GM12878 (cell line): ENCODE measurements around the gene ASPHD1. TPM values are rescaled to one million over a fixed set of nuclear protein-coding genes. Genes with fewer than 3 reads are reported as not detected.

Experiments
- CHD4 ChIP-seq: fragments of 200-600 bp; sonication (generic); IDR thresholded peaks from 2 replicates; pipeline ENCODE4 v1.6.1; 2016; ENCODE audit warnings: mild to moderate bottlenecking
- CREM ChIP-seq: IDR thresholded peaks from 2 replicates; pipeline ENCODE4 v1.6.1; 2014; ENCODE audit warnings: antibody characterized with exemption, low read depth
- CUX1 ChIP-seq: IDR thresholded peaks from 2 replicates; pipeline ENCODE4 v1.6.1; 2012; ENCODE audit warnings: improper control_type of control experiment, low read depth, low read length; ENCODE audit not compliant: insufficient replicate concordance
- E2F4 ChIP-seq: IDR thresholded peaks from 2 replicates; pipeline ENCODE4 v1.6.1; 2012; ENCODE audit warnings: low read depth, low read length, improper control_type of control experiment
- GABPA ChIP-seq: IDR thresholded peaks from 2 replicates; pipeline ENCODE4 v1.6.1; 2014; ENCODE audit warnings: antibody characterized with exemption, low read depth, mild to moderate bottlenecking, inconsistent platforms
- NFIC ChIP-seq: IDR thresholded peaks from 2 replicates; pipeline ENCODE4 v1.6.1; 2012; ENCODE audit warnings: low read depth, mild to moderate bottlenecking, inconsistent platforms, low read length, moderate library complexity
- REST ChIP-seq: IDR thresholded peaks from 2 replicates; pipeline ENCODE4 v1.6.1; 2012; ENCODE audit warnings: mild to moderate bottlenecking, low read depth, low read length
- SKIL ChIP-seq: fragments of 450-650 bp; IDR thresholded peaks from 2 replicates; pipeline ENCODE4 v1.6.1; 2017; ENCODE audit warnings: mild to moderate bottlenecking, low read depth, inconsistent platforms; ENCODE audit not compliant: poor library complexity, severe bottlenecking
- SMARCA5 ChIP-seq: fragments of 450-650 bp; IDR thresholded peaks from 2 replicates; pipeline ENCODE4 v1.6.1; 2017; ENCODE audit warnings: mild to moderate bottlenecking
- SP1 ChIP-seq: IDR thresholded peaks from one replicate; pipeline ENCODE4 v1.6.1; 2011; ENCODE audit warnings: low read depth, low read length
- SREBF2 ChIP-seq: IDR thresholded peaks from 2 replicates; pipeline ENCODE4 v1.6.1; 2012; ENCODE audit warnings: mild to moderate bottlenecking, low read length
- USF1 ChIP-seq: IDR thresholded peaks from 2 replicates; pipeline ENCODE4 v1.6.1; 2011; ENCODE audit warnings: borderline replicate concordance, low read depth, mild to moderate bottlenecking, moderate library complexity, mixed read lengths, low read length; ENCODE audit not compliant: insufficient read depth; ENCODE audit errors: extremely low read length
- ZNF274 ChIP-seq: IDR thresholded peaks from one replicate; pipeline ENCODE4 v1.8.0; 2011; ENCODE audit not compliant: insufficient read length, insufficient read depth
- polyA plus RNA-seq, 11 experiments: library from polyadenylated mRNA; depleted of rRNA in 4 of 11; unstranded in 6 of 11; stranded (reverse) in 5 of 11; fragments of >200 nt; fragmentation: Nextera tagmentation in 4 of 11; fragmentation: Illumina TruSeq in 1 of 11; extraction: Ambion mirVana in 4 of 11; extraction: Trizol in 1 of 11; gene quantifications; 1 replicate in 1 of 11; 2 replicates in 10 of 11; pipeline versions ENCODE4 v1.2.1 to v1.2.3, GENCODE V29; 2011 to 2016; ENCODE audit warnings: inconsistent platforms in 2 of 11, missing spikeins in 2 of 11, low read depth in 1 of 11
- total RNA-seq, 4 experiments: library from RNA; depleted of rRNA in 3 of 4; stranded (reverse); fragments of >200 nt in 3 of 4; fragmentation: Illumina TruSeq in 1 of 4; extraction: Trizol in 1 of 4; gene quantifications; 2 replicates each; pipeline versions ENCODE4 v1.2.1 to v1.2.3, GENCODE V29; 2013 to 2021

ASPHD1 gene
- total and polyA plus RNA-seq, 10 of the 15 experiments (the other 5 are each of a cell fraction or from before 2014, with no cell fraction given) = not detected

GRCh38 chr16:29925781-29926710 is 25.8 kb downstream of the ASPHD1 start, which contains the start of gene KCTD13 (continued):
- TF ChIP-seq ZNF274 (no peak), NFIC (no peak), USF1 (no peak), GABPA (no peak), SKIL (no peak), CUX1 (no peak), REST (no peak), E2F4 (peak; percentile 59; the same call in 1 of the 2 replicates), CHD4 (no peak), CREM (0 out of 2 replicates have a peak, but pooled peaks have one; percentile 27), SREBF2 (no peak), SMARCA5 (no peak), SP1 (peak; percentile 75)
